Right hindlimb (tissue), 1 donor: ENCODE measurements around the gene TMEM80.
"Not testable (repeated sequence)": the region's sequence is repeated elsewhere in the genome, so short reads cannot be mapped to it uniquely, and the experiment has no call there.

Source experiments
- DNase-seq: peaks from one replicate; pipeline ENCODE4 v3.0.0-alpha.2; 2018

TMEM80 gene

GRCh38 chr11:680476-680875 is 15.1 kb upstream of the TMEM80 start:
- no peak for DNase-seq

GRCh38 chr11:680970-681369 is 14.6 kb upstream of the TMEM80 start:
- DNase-seq, result no peak

DNA sequence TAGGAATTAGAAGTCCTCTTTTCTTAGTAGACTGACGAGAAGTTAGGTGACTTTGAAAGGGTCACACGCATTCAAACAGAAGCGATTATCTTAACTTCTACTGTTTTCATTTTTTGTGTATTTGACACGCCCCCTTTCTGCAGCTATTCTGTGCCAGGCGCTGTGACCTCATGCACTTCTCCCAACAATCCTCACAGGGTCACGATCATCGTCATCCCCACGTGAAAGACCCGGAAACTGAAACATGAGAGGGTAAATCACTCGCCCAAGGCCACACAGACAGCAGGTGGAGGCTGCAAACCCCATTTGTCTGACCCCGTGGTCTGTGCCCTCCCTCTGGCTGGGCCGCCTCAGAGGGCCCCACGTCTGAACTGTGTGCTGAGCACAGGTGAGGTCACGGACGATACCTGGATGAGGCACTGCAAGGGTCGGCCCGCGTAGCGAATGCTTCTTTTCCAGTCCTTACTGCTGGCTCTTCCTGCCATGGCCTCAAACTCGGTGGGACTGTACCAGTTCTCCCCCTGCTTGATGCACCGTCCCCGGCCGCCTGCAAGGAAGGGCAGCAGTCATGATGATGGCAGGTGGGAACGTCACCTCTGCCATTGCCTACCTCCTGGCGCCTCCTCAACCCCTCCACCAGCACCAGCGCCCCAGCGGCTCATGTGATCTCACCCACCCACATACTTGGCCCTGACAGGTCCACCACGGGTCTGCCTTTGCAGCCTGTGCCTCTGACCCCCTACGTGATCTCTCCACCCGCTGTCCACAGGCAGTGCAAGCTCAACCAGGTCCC is 9.0 kb upstream of the TMEM80 start:
- DNase-seq, result no peak

DNA sequence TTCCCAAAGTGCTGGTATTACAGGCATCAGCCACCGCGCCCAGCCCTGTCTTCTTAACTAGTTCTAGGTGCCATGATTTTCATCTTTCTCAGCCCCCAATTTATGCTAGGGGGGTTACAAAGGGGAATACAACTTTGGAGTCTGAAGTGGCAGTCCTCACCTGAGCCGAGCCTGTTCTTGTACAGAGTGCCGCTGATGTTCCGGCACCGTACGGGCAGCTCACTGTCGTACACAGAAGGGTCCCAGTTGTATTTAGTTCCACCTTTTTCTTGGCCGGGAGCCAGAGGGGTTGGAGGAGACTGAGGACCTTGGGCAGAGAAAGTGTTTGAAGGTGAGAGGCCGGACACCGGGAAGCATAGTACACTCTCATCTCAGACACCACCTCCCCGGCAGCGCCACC is 7.9 kb upstream of the TMEM80 start:
- no peak for DNase-seq

GRCh38 chr11:688681-689080 is 6.9 kb upstream of the TMEM80 start:
- no peak for DNase-seq

GRCh38 chr11:689625-690024 is 6.0 kb upstream of the TMEM80 start:
- DNase-seq, result no peak

DNA sequence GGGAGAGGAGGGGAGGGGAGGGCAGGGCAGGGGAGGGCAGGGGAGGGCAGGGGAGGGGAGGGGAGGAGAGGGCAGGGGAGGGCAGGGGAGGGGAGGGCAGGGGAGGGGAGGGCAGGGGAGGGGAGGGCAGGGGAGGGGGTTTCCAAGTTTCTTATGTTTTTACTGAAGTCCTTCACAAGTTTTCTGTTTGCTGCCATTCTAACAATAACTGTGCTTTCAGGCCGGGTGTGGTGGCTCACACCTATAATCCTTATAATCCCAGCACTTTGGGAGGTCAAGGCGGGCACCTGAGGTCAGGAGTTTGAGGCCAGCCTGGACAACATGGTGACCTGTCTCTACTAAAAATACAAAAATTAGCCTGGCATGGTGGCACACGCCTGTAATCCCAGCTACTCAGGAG is 5.4 kb upstream of the TMEM80 start:
- not testable (repeated sequence) for DNase-seq

GRCh38 chr11:690738-691633 is 4.6 kb upstream of the TMEM80 start:
- no peak for DNase-seq

GRCh38 chr11:691710-692590 is 3.7 kb upstream of the TMEM80 start:
- DNase-seq, result no peak

DNA sequence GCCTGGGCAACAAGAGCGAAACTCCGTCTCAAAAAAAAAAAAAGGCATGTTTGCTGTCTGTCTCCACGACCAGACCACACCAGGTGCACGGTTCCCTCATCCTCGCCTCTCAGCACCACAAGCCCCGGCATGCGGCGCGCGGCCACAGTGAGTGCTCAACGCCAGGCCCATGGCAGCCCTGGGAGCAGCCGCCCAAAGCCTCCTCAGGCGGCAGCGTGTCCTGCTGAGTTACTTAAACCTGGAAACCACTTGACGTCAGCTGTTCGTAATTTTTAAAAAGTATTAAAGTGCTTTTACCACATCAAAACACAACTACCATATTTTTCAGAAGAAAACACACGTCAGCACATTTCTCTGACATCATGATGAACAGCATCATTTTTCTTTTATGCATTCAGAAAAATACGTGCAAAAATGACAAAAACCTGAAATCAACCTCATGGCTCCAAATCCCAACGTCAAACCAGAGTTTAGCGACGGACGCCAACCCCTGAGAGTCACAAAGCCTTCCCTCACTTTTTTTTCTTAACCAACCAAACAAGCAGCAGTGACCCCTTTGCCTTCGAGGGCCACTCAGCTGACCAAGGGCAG is 2.7 kb upstream of the TMEM80 start:
- DNase-seq, result no peak

DNA sequence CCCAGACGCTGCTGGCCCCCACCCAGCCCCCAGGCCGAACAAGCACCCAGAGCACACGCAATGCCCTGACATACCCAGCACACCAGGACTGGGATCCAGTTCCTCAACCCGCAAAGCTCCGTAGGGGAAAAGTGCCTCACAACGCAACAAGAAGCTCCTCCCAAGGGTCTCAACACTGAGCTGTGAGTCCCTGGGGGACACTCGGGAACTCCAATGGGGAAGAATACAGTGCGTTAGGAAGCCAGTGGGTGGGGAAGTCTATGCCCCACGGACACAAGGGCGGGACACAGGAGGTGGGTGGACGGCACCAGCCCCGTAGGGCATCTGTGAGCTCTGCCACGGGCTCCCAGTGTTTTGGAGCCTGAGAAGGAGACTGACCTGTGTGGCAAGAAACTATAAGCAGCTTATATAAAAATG is 2.2 kb upstream of the TMEM80 start:
- no peak for DNase-seq

DNA sequence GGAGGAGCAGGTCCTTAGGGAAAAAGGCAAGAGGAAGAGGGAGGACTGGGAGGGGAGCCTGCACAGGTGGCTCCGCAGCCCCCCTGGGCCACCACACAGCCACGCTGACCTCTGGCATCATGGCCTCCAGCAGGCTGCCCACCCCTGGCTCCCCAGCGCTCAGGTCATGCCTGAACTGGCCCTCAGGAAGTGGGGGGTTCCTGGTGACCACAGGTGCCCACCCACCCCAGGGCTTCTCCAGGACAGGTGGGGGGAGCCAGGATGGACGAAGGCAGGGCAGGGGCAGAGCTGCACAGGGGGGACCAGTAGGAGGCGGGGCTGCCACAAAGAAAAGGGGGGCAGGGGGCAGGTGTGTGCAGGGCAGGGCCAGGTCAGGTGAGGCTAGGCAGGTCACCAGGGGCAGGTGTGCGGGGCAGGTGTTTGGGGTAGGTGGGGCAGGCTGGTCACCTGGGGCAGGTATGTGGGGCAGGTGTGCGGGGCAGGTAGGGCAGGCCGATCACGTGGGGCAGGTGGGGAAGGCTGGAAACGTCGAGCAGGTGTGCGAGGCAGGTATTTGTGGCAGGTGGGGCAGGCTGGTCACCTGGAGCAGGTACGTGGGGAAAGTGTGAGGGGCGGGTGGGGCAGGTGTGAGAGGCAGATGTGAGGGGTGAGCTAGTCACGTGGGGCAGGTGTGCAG is 1.6 kb upstream of the TMEM80 start:
- DNase-seq, result no peak

GRCh38 chr11:694563-695287 is 891 bp upstream of the TMEM80 start, which contains the start of gene DEAF1:
DEAF1 (minus strand) TSS chr11:695222; CDS start chr11:695047, 175 bp downstream.
- peak; percentile 100 for DNase-seq

DNA sequence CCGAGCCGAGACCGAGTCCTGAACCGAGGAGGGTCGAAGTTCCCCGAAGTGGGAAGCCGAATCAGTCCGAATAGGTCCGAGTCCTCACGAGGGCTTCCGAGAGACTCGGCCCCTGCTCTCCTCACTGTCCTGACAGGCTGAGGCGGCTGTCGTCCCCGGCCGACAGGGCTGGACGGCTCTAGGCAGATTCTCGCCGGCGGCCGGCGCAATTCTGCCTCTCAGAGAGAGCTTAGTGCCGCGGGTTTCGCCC is 403 bp upstream of the TMEM80 start:
- no peak for DNase-seq

DNA sequence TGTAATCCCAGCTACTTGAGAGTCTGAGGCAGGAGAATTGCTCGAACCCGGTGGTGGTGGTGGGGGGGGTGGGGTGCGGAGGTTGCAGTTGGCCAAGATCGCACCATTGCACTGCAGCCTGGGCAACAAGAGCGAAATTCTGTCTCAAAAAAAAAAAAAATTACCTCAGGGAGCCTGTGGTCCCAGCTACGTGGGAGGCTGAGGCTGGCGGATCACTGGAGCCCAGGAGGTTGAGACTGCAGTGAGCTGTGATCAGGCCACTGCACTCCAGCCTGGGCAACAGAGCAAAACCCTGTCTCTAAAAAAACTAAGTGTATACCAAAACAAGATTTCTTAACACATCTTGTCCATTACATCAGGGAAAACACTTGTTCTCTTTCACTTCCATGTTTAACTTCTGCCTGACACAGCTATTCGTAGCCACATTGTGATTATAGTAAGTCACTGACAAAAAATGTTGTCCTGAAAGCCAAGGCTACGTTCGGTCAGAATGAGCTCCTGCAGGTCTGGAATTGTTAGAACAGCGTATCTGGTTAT is 1.4 kb downstream of the TMEM80 start:
- DNase-seq, result no peak

DNA sequence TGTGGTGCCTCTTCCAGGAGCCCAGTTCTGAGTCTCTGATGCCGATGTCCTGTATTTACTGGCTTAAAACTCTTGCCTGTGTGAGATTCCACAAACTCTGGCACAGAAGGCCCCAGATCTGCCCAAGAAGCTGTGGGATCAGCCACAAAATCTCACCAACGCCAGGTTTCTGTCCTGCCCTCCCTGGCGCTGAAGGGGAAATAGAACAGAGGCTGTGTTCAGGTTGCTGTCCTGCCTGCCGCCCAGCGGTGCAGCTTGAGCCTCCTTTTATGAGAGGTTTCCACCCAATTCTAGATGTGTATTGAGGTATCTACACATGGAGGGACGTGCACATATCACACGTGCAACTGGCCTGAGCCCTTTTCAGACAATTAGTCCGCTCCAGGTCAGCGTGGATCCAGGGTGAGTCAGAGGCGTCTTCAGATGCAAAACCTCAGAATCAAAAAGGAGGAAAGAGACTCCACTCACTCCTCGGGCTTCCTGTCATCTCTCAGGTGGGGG is 2.2 kb downstream of the TMEM80 start:
- DNase-seq, result no peak

DNA sequence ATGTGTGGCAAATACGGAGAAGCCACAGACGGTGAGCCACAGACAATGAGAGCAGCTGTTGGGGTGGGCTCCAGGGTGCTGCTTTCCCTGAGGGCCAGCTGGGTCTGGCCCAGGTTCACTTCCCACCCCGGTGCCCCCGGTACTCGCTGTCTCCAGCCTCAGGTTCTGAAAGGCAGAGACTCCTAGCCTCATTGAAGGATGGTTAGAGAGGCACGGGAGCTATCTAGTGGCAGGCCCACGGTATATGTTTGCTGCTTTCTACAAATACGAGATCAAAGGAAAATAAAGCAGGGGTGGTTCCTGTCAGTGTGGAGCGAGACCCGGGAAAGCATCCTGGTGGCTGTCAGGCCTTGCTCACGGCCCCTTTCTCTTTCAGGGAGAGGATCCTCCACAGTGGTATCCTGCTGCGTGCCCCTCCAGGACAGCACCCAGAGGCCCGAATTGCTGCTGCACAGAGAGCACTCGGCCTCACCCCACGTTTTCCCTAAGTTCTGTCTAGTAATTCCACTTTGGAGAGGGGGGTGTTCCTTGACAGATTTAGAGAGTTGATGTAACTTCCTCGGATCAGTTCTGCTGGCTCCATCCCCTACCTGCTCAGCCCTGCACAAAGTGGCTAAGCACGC is 3.0 kb downstream of the TMEM80 start:
- DNase-seq, result no peak

- DNase-seq, result no peak
Measured at GRCh38 chr11:699116-699508, 3.5 kb downstream of the TMEM80 start.

DNA sequence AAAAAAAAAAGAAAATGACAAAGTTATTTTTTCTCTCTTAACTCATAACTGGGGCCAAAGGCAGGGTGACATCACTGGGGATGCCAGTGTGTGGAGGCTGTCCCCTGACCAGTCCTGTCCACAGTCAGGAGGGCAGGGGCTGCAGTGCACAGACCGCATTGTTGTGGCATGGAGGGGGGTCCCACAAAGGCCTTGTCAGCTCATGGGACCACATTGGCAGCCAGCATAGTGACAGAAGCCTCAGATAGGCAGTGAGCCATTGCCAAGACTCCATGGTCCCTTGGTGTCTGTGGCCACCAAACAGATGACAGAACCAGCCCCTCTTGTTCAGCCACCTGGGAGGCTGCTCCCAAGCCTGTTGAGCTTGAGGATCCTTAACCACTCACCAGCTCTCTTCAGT is 4.1 kb downstream of the TMEM80 start:
- DNase-seq, result no peak

DNA sequence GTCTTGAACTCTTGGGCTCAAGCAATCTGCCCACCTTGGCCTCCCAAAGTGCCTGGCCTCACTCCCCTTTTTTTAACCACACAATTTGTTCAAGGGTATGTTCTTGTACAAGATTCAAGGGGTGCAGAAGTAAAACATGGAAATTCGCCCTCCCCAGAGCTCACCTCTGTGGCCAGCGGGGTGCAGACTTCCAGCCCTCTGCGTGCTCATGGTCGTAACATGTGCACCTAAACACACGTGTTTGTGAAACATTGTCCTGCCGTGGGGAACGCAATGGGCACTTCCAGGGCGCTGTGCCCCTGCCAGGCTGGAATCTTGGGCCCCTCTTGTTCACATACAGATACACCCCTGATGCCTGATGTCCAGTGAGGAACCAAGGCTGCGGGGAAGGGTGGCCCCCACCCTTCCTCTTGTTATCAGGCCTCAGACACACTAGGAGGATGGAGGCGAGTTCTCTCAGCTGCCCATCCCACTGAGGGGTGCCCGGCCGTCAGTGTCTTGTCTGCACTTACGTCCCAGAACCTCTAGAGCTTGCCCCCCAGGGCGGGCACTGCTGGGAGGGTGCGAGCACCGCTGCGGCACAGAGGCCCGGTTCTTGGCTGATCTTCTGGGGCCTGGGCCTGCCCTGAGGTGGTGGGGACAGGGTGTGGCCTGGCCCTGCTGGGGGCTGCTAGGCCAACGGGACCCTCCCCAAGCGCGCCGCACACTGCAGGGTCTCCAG is 6.3 kb downstream of the TMEM80 start:
- DNase-seq, result no peak
